Gastrocnemius medialis (tissue), 4 donors: ENCODE results near the gene OR52E2. TPM values are rescaled to one million over a fixed set of nuclear protein-coding genes. Genes with fewer than 3 reads are reported as not detected.
"Not testable (repeated sequence)": the region's sequence is repeated elsewhere in the genome, so short reads cannot be mapped to it uniquely, and the experiment has no call there.

Experiments
- ATAC-seq, 2 donors: fragments of 150-250 bp; one replicate each; pipeline ENCODE4 v1.9.1; 2016
- DNase-seq, 2 donors: peaks; one replicate each; pipeline ENCODE4 v3.0.0-alpha.2; 2019
- H3K27ac ChIP-seq, 4 donors: fragments of 200-600 bp; sonication (generic); 1 replicate in 1 of 4; 2 replicates in 3 of 4; pipeline ENCODE4 v1.5.1; 2016 to 2018; ENCODE audit warnings: mild to moderate bottlenecking in 2 of 4, moderate library complexity in 1 of 4
- H3K27me3 ChIP-seq, 3 donors: fragments of 200-600 bp; sonication (generic) in 2 of 3; 1 replicate in 1 of 3; 2 replicates in 2 of 3; pipeline versions ENCODE4 v1.5.1 to v1.6.0; 2016 to 2019; ENCODE audit warnings: mild to moderate bottlenecking in 1 of 3, moderate library complexity in 1 of 3
- H3K36me3 ChIP-seq, 2 donors: fragments of 200-600 bp; sonication (generic) in 1 of 2; one replicate each; pipeline ENCODE4 v1.5.1; 2017 to 2018
- H3K4me1 ChIP-seq, 2 donors: fragments of 200-600 bp; sonication (generic) in 1 of 2; one replicate each; pipeline ENCODE4 v1.5.1; 2016 to 2017; ENCODE audit warnings: mild to moderate bottlenecking in 2 of 2
- H3K4me3 ChIP-seq, 4 donors: fragments of 200-600 bp; sonication (generic) in 3 of 4; 1 replicate in 1 of 4; 2 replicates in 3 of 4; pipeline ENCODE4 v1.5.1; 2016 to 2019; ENCODE audit warnings: mild to moderate bottlenecking in 2 of 4
- H3K9me3 ChIP-seq, 3 donors: fragments of 200-600 bp; sonication (generic) in 2 of 3; 1 replicate in 1 of 3; 2 replicates in 2 of 3; pipeline ENCODE4 v1.5.1; 2016 to 2019
- CTCF ChIP-seq, 5 experiments: fragments of 450-650 bp in 3 of 5; fragments of 200-600 bp in 2 of 5; sonication (generic) in 2 of 5; IDR thresholded peaks in 4 of 5; conservative IDR thresholded peaks in 1 of 5; 1 replicate in 4 of 5; 2 replicates in 1 of 5; pipeline ENCODE4 v1.5.1; 2016 to 2019; ENCODE audit warnings: antibody characterized with exemption in 5 of 5, mild to moderate bottlenecking in 3 of 5, moderate library complexity in 3 of 5
- POLR2A ChIP-seq, 2 donors: fragments of 450-650 bp; IDR thresholded peaks; one replicate each; pipeline ENCODE4 v1.6.1; 2017; ENCODE audit warnings: antibody characterized with exemption in 2 of 2, mild to moderate bottlenecking in 2 of 2, moderate library complexity in 2 of 2
- in situ Hi-C, 4 donors: fragments of 200-750 bp; cut with MboI; loops; one replicate each; pipeline versions ENCODE4 v1.15.0 to v1.8.0; 2017; ENCODE audit warnings: low sequenced_read_pairs in 4 of 4
- intact Hi-C: fragments of 100-400 bp; cut with DNase I; formaldehyde crosslinking; loops from one replicate; pipeline ENCODE4 v1.15.1; 2023; ENCODE audit warnings: low total_unique reads
- total RNA-seq, 4 donors: library from RNA; depleted of rRNA; stranded (reverse); fragments of >200 nt; gene quantifications; one replicate each; pipeline versions ENCODE4 v1.1.0 to v1.2.3, GENCODE V29; 2016

Gene OR52E2
- total RNA-seq, 4 donors from 2014 or later, result not detected

GRCh38 chr11:5071799-5072198, 12.4 kb upstream of the OR52E2 start:
- intact Hi-C loops, result no loop called here
- no peaks in the 10 kb centered on the region for H3K9me3 ChIP-seq
- no peak for TF ChIP-seq CTCF (IDR thresholded peaks at IDR 0.05 in 4 of 5, conservative IDR thresholded peaks at IDR 0.05 in 1 of 5)
- TF ChIP-seq POLR2A (IDR thresholded peaks at IDR 0.05), result no peak
- DNase-seq (no peak), ATAC-seq (no peak)
- no peaks in the 10 kb centered on the region for H3K4me1 ChIP-seq
- H3K36me3 ChIP-seq, result no peaks in the 10 kb centered on the region
- in situ Hi-C loops, result no loop called here
- no peaks in the 10 kb centered on the region for H3K27me3 ChIP-seq
- H3K4me3 ChIP-seq, result no peak overlapping the region
- no peak overlapping the region for H3K27ac ChIP-seq

- in situ Hi-C loops, result no loop called here
- no peak for ATAC-seq
- no peak for TF ChIP-seq POLR2A (IDR thresholded peaks at IDR 0.05)
- no peak for TF ChIP-seq CTCF (IDR thresholded peaks at IDR 0.05 in 4 of 5, conservative IDR thresholded peaks at IDR 0.05 in 1 of 5)
Measured at GRCh38 chr11:5069272-5069671, 9.8 kb upstream of the OR52E2 start, which contains the start of gene OR52E1. Gene OR52E1, plus strand, starts transcription at chr11:5069572.

DNA sequence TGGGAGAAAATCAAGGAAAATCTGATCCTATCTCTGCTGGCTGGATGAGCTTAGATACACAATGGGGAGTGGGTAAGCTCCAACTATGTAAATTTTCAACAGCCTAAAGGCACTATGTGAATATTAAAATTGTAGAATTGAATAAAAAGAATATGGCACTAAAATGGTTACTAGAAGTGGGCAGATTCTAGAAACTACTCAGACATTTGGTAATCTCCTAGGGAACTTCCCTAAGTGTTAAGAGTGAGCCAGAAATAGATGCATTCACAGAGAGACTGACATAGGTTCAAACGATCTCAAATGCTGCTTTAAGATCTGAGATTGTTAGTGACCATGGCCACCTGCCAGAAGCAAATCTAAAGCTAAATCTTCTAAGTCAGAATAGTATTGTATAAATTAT, 5.6 kb upstream of the OR52E2 start:
- no peaks in the 10 kb centered on the region for H3K4me1 ChIP-seq
- no peak for TF ChIP-seq POLR2A (IDR thresholded peaks at IDR 0.05)
- no peak for TF ChIP-seq CTCF (IDR thresholded peaks at IDR 0.05 in 4 of 5, conservative IDR thresholded peaks at IDR 0.05 in 1 of 5)
- ATAC-seq (no peak), DNase-seq (no peak)
- no peaks in the 10 kb centered on the region for H3K36me3 ChIP-seq
- H3K27me3 ChIP-seq, result no peaks in the 10 kb centered on the region
- H3K27ac ChIP-seq, result no peak overlapping the region
- H3K4me3 ChIP-seq, result no peak overlapping the region
- intact Hi-C loops, result no loop called here
- in situ Hi-C loops, result no loop called here
- H3K9me3 ChIP-seq, result no peaks in the 10 kb centered on the region

More at GRCh38 chr11:5069272-5069671, 9.8 kb upstream of the OR52E2 start, which contains the start of gene OR52E1:
- no peaks in the 10 kb centered on the region for H3K27me3 ChIP-seq
- no peak within 1 kb of the TSS for H3K4me3 ChIP-seq
- no peak within 1 kb of the TSS for H3K27ac ChIP-seq
- no peaks in the 10 kb centered on the region for H3K4me1 ChIP-seq
- DNase-seq, result no peak
- intact Hi-C loops, result no loop called here
- H3K36me3 ChIP-seq, result no peaks in the 10 kb centered on the region
- no peaks in the 10 kb centered on the region for H3K9me3 ChIP-seq

DNA sequence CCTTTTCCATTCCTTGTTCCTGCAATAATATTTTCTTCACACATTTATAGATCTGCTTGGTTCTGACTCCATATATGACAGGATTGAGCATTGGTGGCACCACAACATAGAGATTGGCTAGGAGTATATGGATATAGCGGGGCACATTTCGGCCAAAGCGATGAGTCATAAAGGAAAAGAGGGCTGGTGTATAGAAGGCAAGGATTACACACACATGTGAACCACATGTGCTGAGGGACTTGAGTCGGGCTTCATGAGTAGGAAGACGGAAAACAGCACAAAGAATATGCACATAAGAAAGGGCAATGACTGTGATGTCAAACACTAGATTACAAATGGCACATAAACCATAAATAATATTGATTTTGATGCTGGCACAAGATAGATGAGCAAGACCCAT, 748 bp downstream of the OR52E2 start:
- H3K9me3 ChIP-seq, intact Hi-C loops, in situ Hi-C loops, ATAC-seq, H3K4me1 ChIP-seq, H3K36me3 ChIP-seq, H3K27ac ChIP-seq, H3K4me3 ChIP-seq, DNase-seq, H3K27me3 ChIP-seq: not testable (repeated sequence)

DNA sequence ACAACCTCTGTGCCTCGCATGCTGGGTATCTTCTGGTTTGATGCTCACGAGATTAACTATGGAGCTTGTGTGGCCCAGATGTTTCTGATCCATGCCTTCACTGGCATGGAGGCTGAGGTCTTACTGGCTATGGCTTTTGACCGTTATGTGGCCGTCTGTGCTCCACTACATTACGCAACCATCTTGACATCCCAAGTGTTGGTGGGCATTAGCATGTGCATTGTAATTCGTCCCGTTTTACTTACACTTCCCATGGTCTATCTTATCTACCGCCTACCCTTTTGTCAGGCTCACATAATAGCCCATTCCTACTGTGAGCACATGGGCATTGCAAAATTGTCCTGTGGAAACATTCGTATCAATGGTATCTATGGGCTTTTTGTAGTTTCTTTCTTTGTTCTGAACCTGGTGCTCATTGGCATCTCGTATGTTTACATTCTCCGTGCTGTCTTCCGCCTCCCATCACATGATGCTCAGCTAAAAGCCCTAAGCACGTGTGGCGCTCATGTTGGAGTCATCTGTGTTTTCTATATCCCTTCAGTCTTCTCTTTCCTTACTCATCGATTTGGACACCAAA, 12.6 kb downstream of the OR52E2 start:
- intact Hi-C loops (no loop called here), in situ Hi-C loops (no loop called here)
- Histone ChIP-seq H3K4me1 (no peaks in the 10 kb centered on the region), H3K9me3 (no peaks in the 10 kb centered on the region), H3K4me3 (no peak overlapping the region), H3K27me3 (no peaks in the 10 kb centered on the region), H3K36me3 (no peaks in the 10 kb centered on the region), H3K27ac (no peak overlapping the region)
- TF ChIP-seq POLR2A (IDR thresholded peaks at IDR 0.05) (no peak), CTCF (IDR thresholded peaks at IDR 0.05 in 4 of 5, conservative IDR thresholded peaks at IDR 0.05 in 1 of 5) (no peak)
- DNase-seq (no peak), ATAC-seq (no peak)
